GM23338 (cell line): ENCODE results near the gene CA12. TPM values are rescaled to one million over a fixed set of nuclear protein-coding genes. Genes with fewer than 3 reads are reported as not detected.

ENCODE experiments used
- ATAC-seq: fragments of 200-7000 bp; cut with Tn5 transposase; 3 replicates; pipeline ENCODE4 v1.9.1; 2020
- DNase-seq: peaks from one replicate; pipeline ENCODE4 v3.0.0-alpha.2; 2015; ENCODE audit warnings: low spot score
- H2AFZ ChIP-seq: fragments of 200-600 bp; sonication (generic); 2 replicates; pipeline ENCODE4 v1.8.0; 2016; ENCODE audit warnings: antibody characterized with exemption, mild to moderate bottlenecking, moderate library complexity
- H3F3A ChIP-seq: fragments of 200-600 bp; sonication (generic); replicated peaks from 2 replicates; pipeline ENCODE4 v1.8.0; 2017; ENCODE audit warnings: antibody characterized with exemption, mixed run types, low read depth
- H3K27ac ChIP-seq: fragments of 200-600 bp; sonication (generic); 2 replicates; pipeline ENCODE4 v1.6.1; 2016; ENCODE audit warnings: low read depth
- H3K27me3 ChIP-seq: fragments of 200-600 bp; sonication (generic); 2 replicates; pipeline ENCODE4 v1.8.0; 2016; ENCODE audit warnings: mild to moderate bottlenecking, mixed run types, moderate library complexity; ENCODE audit not compliant: insufficient read depth
- H3K36me3 ChIP-seq: fragments of 200-600 bp; sonication (generic); 2 replicates; pipeline ENCODE4 v1.8.0; 2016; ENCODE audit warnings: mild to moderate bottlenecking; ENCODE audit not compliant: insufficient read depth
- H3K4me1 ChIP-seq: fragments of 200-600 bp; sonication (generic); 2 replicates; pipeline ENCODE4 v1.8.0; 2016; ENCODE audit warnings: mild to moderate bottlenecking, moderate library complexity; ENCODE audit not compliant: insufficient read depth
- H3K4me2 ChIP-seq: fragments of 200-600 bp; sonication (generic); 2 replicates; pipeline ENCODE4 v1.7.1; 2017; ENCODE audit warnings: mixed run types
- H3K4me3 ChIP-seq: fragments of 200-600 bp; sonication (generic); 2 replicates; pipeline ENCODE4 v1.6.1; 2016; ENCODE audit warnings: mixed run types
- H3K79me2 ChIP-seq: fragments of 200-600 bp; sonication (generic); replicated peaks from 2 replicates; pipeline ENCODE4 v1.8.0; 2017; ENCODE audit warnings: mild to moderate bottlenecking; ENCODE audit not compliant: insufficient read depth
- H3K9me2 ChIP-seq: fragments of 200-600 bp; sonication (generic); 2 replicates; pipeline ENCODE4 v1.8.0; 2017; ENCODE audit not compliant: insufficient read depth
- H4K20me1 ChIP-seq: fragments of 200-600 bp; sonication (generic); replicated peaks from 2 replicates; pipeline ENCODE4 v1.8.0; 2017; ENCODE audit warnings: mild to moderate bottlenecking; ENCODE audit not compliant: insufficient read depth
- H3K27ac Mint-ChIP-seq: 2 replicates; pipeline ENCODE4 v1.8.0; 2020; ENCODE audit warnings: inconsistent platforms, mild to moderate bottlenecking, moderate library complexity, mixed read lengths
- H3K27me3 Mint-ChIP-seq: 3 replicates; pipeline ENCODE4 v1.8.0; 2022; ENCODE audit warnings: low read depth, mild to moderate bottlenecking, moderate library complexity, mixed read lengths, inconsistent platforms; ENCODE audit not compliant: insufficient read depth, poor library complexity
- H3K36me3 Mint-ChIP-seq: 3 replicates; pipeline ENCODE4 v1.8.0; 2021; ENCODE audit warnings: low read depth, mild to moderate bottlenecking, inconsistent platforms, moderate library complexity, mixed read lengths
- H3K4me1 Mint-ChIP-seq: 3 replicates; pipeline ENCODE4 v1.8.0; 2020; ENCODE audit warnings: mild to moderate bottlenecking, inconsistent platforms, mixed read lengths
- H3K4me3 Mint-ChIP-seq: 3 replicates; pipeline ENCODE4 v1.8.0; 2021; ENCODE audit warnings: moderate library complexity, mild to moderate bottlenecking, inconsistent platforms, mixed read lengths
- H3K9me3 Mint-ChIP-seq: 3 replicates; pipeline ENCODE4 v1.8.0; 2020; ENCODE audit warnings: moderate library complexity, mild to moderate bottlenecking, inconsistent platforms, mixed read lengths
- CREB1 ChIP-seq: fragments of 250-450 bp; sonication (Bioruptor Pico); IDR thresholded peaks from 2 replicates; pipeline ENCODE4 v1.5.0; 2020; ENCODE audit warnings: low read depth, mild to moderate bottlenecking, moderate library complexity
- CTCF ChIP-seq, 2 experiments: fragments of 200-600 bp in 1 of 2; sonication (generic) in 1 of 2; conservative IDR thresholded peaks; 2 replicates each; pipeline versions ENCODE4 v1.5.1 to v1.6.1; 2016 to 2017; ENCODE audit warnings: antibody characterized with exemption in 2 of 2, low read depth in 2 of 2, mild to moderate bottlenecking in 2 of 2, moderate library complexity in 1 of 2
- EZH2 ChIP-seq: fragments of 200-600 bp; sonication (generic); IDR thresholded peaks from one replicate; pipeline ENCODE4 v1.8.0; 2017; ENCODE audit warnings: antibody characterized with exemption, mild to moderate bottlenecking, low read depth; ENCODE audit not compliant: unreplicated experiment
- EZH2phosphoT487 ChIP-seq: fragments of 200-600 bp; sonication (generic); IDR thresholded peaks from one replicate; pipeline ENCODE4 v1.8.1; 2018; ENCODE audit warnings: antibody characterized with exemption; ENCODE audit not compliant: unreplicated experiment
- JUNB ChIP-seq: IDR thresholded peaks from one replicate; pipeline ENCODE4 v1.6.1; 2016; ENCODE audit warnings: antibody characterized with exemption; ENCODE audit not compliant: unreplicated experiment
- NANOG ChIP-seq: IDR thresholded peaks from 2 replicates; pipeline ENCODE4 v1.6.1; 2016; ENCODE audit warnings: antibody characterized with exemption, borderline replicate concordance
- POLR2AphosphoS5 ChIP-seq: IDR thresholded peaks from 2 replicates; pipeline ENCODE4 v1.6.1; 2016; ENCODE audit warnings: antibody characterized with exemption, low read depth
- ZNF114 ChIP-seq: fragments of 250-450 bp; sonication (Bioruptor Pico); IDR thresholded peaks from 2 replicates; pipeline ENCODE4 v1.5.0; 2020; ENCODE audit warnings: mild to moderate bottlenecking, moderate library complexity
- polyA plus RNA-seq: library from polyadenylated mRNA; unstranded; fragments of >200 nt; fragmentation: Nextera tagmentation; extraction: Ambion mirVana; gene quantifications from 2 replicates; pipeline ENCODE4 v1.2.1, GENCODE V29; 2016
- total RNA-seq: library from RNA; depleted of rRNA; stranded (reverse); fragments of >200 nt; shearing (Covaris generic); gene quantifications from 2 replicates; pipeline ENCODE4 v1.2.3, GENCODE V29; 2014
- TF ChIP-seq, protein P1 (sequence below): IDR thresholded peaks from 2 replicates; pipeline ENCODE4 v1.6.1; 2016; ENCODE audit warnings: antibody characterized with exemption
- TF ChIP-seq, protein P2 (sequence below): IDR thresholded peaks from one replicate; pipeline ENCODE4 v1.6.1; 2018; ENCODE audit warnings: antibody characterized with exemption; ENCODE audit not compliant: unreplicated experiment

CA12 gene
- total and polyA plus RNA-seq, 2 experiments from 2014 or later: 2.9 to 5.2 TPM

- TF ChIP-seq, protein P1, sequence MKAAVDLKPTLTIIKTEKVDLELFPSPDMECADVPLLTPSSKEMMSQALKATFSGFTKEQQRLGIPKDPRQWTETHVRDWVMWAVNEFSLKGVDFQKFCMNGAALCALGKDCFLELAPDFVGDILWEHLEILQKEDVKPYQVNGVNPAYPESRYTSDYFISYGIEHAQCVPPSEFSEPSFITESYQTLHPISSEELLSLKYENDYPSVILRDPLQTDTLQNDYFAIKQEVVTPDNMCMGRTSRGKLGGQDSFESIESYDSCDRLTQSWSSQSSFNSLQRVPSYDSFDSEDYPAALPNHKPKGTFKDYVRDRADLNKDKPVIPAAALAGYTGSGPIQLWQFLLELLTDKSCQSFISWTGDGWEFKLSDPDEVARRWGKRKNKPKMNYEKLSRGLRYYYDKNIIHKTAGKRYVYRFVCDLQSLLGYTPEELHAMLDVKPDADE: no peak
- TF ChIP-seq POLR2AphosphoS5: no peak
- TF ChIP-seq, protein P2, sequence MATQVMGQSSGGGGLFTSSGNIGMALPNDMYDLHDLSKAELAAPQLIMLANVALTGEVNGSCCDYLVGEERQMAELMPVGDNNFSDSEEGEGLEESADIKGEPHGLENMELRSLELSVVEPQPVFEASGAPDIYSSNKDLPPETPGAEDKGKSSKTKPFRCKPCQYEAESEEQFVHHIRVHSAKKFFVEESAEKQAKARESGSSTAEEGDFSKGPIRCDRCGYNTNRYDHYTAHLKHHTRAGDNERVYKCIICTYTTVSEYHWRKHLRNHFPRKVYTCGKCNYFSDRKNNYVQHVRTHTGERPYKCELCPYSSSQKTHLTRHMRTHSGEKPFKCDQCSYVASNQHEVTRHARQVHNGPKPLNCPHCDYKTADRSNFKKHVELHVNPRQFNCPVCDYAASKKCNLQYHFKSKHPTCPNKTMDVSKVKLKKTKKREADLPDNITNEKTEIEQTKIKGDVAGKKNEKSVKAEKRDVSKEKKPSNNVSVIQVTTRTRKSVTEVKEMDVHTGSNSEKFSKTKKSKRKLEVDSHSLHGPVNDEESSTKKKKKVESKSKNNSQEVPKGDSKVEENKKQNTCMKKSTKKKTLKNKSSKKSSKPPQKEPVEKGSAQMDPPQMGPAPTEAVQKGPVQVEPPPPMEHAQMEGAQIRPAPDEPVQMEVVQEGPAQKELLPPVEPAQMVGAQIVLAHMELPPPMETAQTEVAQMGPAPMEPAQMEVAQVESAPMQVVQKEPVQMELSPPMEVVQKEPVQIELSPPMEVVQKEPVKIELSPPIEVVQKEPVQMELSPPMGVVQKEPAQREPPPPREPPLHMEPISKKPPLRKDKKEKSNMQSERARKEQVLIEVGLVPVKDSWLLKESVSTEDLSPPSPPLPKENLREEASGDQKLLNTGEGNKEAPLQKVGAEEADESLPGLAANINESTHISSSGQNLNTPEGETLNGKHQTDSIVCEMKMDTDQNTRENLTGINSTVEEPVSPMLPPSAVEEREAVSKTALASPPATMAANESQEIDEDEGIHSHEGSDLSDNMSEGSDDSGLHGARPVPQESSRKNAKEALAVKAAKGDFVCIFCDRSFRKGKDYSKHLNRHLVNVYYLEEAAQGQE: no peak
- TF ChIP-seq ZNF114 (CRISPR knock-in tag): no peak
- no peak for TF ChIP-seq EZH2phosphoT487
- TF ChIP-seq CREB1 (CRISPR knock-in tag): no peak
- TF ChIP-seq CTCF (conservative IDR thresholded peaks at IDR 0.05; ENCODE audit: low read depth in 2 of 2): no peak
- no peak for TF ChIP-seq NANOG
- no peak for TF ChIP-seq EZH2
Observed at GRCh38 chr15:63360170-63360569, 21.5 kb downstream of the CA12 start (continued).

GRCh38 chr15:63358241-63359029, 23.2 kb downstream of the CA12 start:
- no peak overlapping the region for H3K27ac Mint-ChIP-seq
- no peaks in the 10 kb centered on the region for H3K36me3 ChIP-seq
- no peaks in the 10 kb centered on the region for H3F3A ChIP-seq
- H3K9me3 Mint-ChIP-seq: peaks cover 3% of the 10 kb centered on the region; the same call in 1 of the 3 replicates
- no peak overlapping the region for H3K4me2 ChIP-seq
- no peak for DNase-seq
- H3K36me3 Mint-ChIP-seq: no peaks in the 10 kb centered on the region
- no peak overlapping the region for H3K4me3 Mint-ChIP-seq
- peaks cover 16% of the 10 kb centered on the region for H3K4me1 ChIP-seq
- H4K20me1 ChIP-seq: no peaks in the 10 kb centered on the region
- peaks cover 2% of the 10 kb centered on the region for H3K27me3 Mint-ChIP-seq
- H3K27me3 ChIP-seq: no peaks in the 10 kb centered on the region
- H3K9me2 ChIP-seq: no peaks in the 10 kb centered on the region
- no peak for ATAC-seq
- H3K27ac ChIP-seq: no peak overlapping the region
- no peak overlapping the region for H2AFZ ChIP-seq
- H3K79me2 ChIP-seq: no peaks in the 10 kb centered on the region
- peaks cover 24% of the 10 kb centered on the region for H3K4me1 Mint-ChIP-seq
- H3K4me3 ChIP-seq: no peak overlapping the region
- TF ChIP-seq ZNF114 (CRISPR knock-in tag) (no peak), EZH2phosphoT487 (no peak), EZH2 (no peak), POLR2AphosphoS5 (no peak), NANOG (no peak), JUNB (no peak), CTCF (conservative IDR thresholded peaks at IDR 0.05; ENCODE audit: low read depth in 2 of 2) (no peak)
- TF ChIP-seq, protein P1: no peak
- TF ChIP-seq, protein P2: no peak
